Dedifferentiated amniotic fluid mesenchymal stem cell (primary cell): ENCODE results near the gene KCTD16.

ENCODE experiments used
- DNase-seq: peaks from one replicate; pipeline ENCODE4 v3.0.0-alpha.2; 2016; ENCODE audit errors: extremely low spot score

The KCTD16 gene

GRCh38 chr5:144531188-144531587, 360.5 kb downstream of the KCTD16 start:
- DNase-seq, result no peak
